Caki2 (cell line): ENCODE measurements around the gene APOC3. TPM values are rescaled to one million over a fixed set of nuclear protein-coding genes. Genes with fewer than 3 reads are reported as not detected.
A peak's percentile ranks its signal among the peaks of the same experiment; 100 is the strongest.

Source experiments
- DNase-seq: peaks from one replicate; pipeline ENCODE4 v3.0.0-alpha.2; 2015; ENCODE audit warnings: low read depth
- in situ Hi-C: cut with HindIII; loops from 2 replicates; pipeline ENCODE4 v1.10.0; 2016; ENCODE audit warnings: low sequenced_read_pairs, low pct_unique_long_range_greater_than_20kb, mixed read lengths
- total RNA-seq: library from RNA; depleted of rRNA; stranded (reverse); fragments of >200 nt; shearing (Covaris generic); gene quantifications from 2 replicates; pipeline ENCODE4 v1.2.3, GENCODE V29; 2014; ENCODE audit warnings: low replicate concordance

Gene APOC3
- total RNA-seq, 1 experiment from 2014 or later: not detected

GRCh38 chr11:116838321-116839084, 8.8 kb downstream of the APOC3 start:
- no peak for DNase-seq
- in situ Hi-C loops: no loop called here

- in situ Hi-C loops: no loop called here
- DNase-seq: no peak
These were observed 10.6 kb downstream of the APOC3 start for GRCh38 chr11:116840224-116840745.

- no peak for DNase-seq
- in situ Hi-C loops: no loop called here
These were observed 11.1 kb downstream of the APOC3 start for GRCh38 chr11:116840746-116841296.

GRCh38 chr11:116842117-116842516, 12.4 kb downstream of the APOC3 start:
- no peak for DNase-seq
- in situ Hi-C loops: no loop called here

- in situ Hi-C loops: no loop called here
- DNase-seq: no peak
These were observed 13.2 kb downstream of the APOC3 start for GRCh38 chr11:116842909-116843308.

- in situ Hi-C loops: no loop called here
- no peak for DNase-seq
These were observed 14.0 kb downstream of the APOC3 start for GRCh38 chr11:116843661-116844060.

- no peak for DNase-seq
- in situ Hi-C loops: no loop called here
These were observed 15.0 kb downstream of the APOC3 start for GRCh38 chr11:116844722-116845121.

GRCh38 chr11:116847612-116848011, 17.9 kb downstream of the APOC3 start:
- in situ Hi-C loops: no loop called here
- DNase-seq: no peak

GRCh38 chr11:116849060-116849459, 19.4 kb downstream of the APOC3 start:
- in situ Hi-C loops: no loop called here
- DNase-seq: no peak

- DNase-seq: no peak
- in situ Hi-C loops: no loop called here
These were observed 19.8 kb downstream of the APOC3 start for GRCh38 chr11:116849486-116849885.

- no peak for DNase-seq
- in situ Hi-C loops: no loop called here
These were observed 21.9 kb downstream of the APOC3 start for GRCh38 chr11:116851626-116852025.

GRCh38 chr11:116852261-116853031, 22.7 kb downstream of the APOC3 start:
- in situ Hi-C loops: no loop called here
- DNase-seq: peak; percentile 41

GRCh38 chr11:116853461-116854073, 23.9 kb downstream of the APOC3 start:
- DNase-seq: peak; percentile 79
- in situ Hi-C loops: no loop called here

- no peak for DNase-seq
- in situ Hi-C loops: no loop called here
These were observed 25.7 kb downstream of the APOC3 start for GRCh38 chr11:116855413-116855812.

GRCh38 chr11:116856423-116856822, 26.7 kb downstream of the APOC3 start:
- in situ Hi-C loops: no loop called here
- DNase-seq: no peak

- in situ Hi-C loops: no loop called here
- DNase-seq: no peak
These were observed 27.6 kb downstream of the APOC3 start for GRCh38 chr11:116857316-116857715.

GRCh38 chr11:116857936-116858335, 28.2 kb downstream of the APOC3 start:
- in situ Hi-C loops: no loop called here
- DNase-seq: no peak

GRCh38 chr11:116859175-116859574, 29.5 kb downstream of the APOC3 start:
- no peak for DNase-seq
- in situ Hi-C loops: no loop called here

GRCh38 chr11:116860303-116860702, 30.6 kb downstream of the APOC3 start:
- in situ Hi-C loops: no loop called here
- no peak for DNase-seq
